H54 (cell line): ENCODE data around the gene CTDSPL.
A peak's percentile ranks its signal among the peaks of the same experiment; 100 is the strongest.
"Not testable (repeated sequence)": the region's sequence is repeated elsewhere in the genome, so short reads cannot be mapped to it uniquely, and the experiment has no call there.

Experiments used
- DNase-seq: peaks from one replicate; pipeline ENCODE4 v3.0.0; 2011; ENCODE audit warnings: low spot score, mixed read lengths; ENCODE audit not compliant: insufficient read length
- FAIRE-seq: peaks from 3 replicates; lab custom pipeline; 2011; peaks lifted over from hg19 to GRCh38; lab: Jason Lieb, UNC
- POLR2A ChIP-seq: IDR thresholded peaks from 2 replicates; pipeline ENCODE4 v1.6.1; 2011; ENCODE audit warnings: low read depth, mild to moderate bottlenecking, low read length

The CTDSPL gene

GRCh38 chr3:37861620-37862041 is at the start of gene CTDSPL:
Gene CTDSPL (plus strand): TSS chr3:37861880. CDS start chr3:37862200, 320 bp downstream.
- FAIRE-seq (no peak), DNase-seq (peak; percentile 56)
- no peak for TF ChIP-seq POLR2A

- no peak for TF ChIP-seq POLR2A
- FAIRE-seq = no peak
- DNase-seq = no peak
Measured at GRCh38 chr3:37812499-37812896, 49.2 kb upstream of the CTDSPL start.

- TF ChIP-seq POLR2A = no peak
- no peak for FAIRE-seq
- no peak for DNase-seq
Measured at GRCh38 chr3:37813403-37813802, 48.3 kb upstream of the CTDSPL start.

- DNase-seq (no peak), FAIRE-seq (no peak)
- no peak for TF ChIP-seq POLR2A
Measured at GRCh38 chr3:37814547-37814946, 47.1 kb upstream of the CTDSPL start.

- not testable (repeated sequence) for DNase-seq, FAIRE-seq
Measured at GRCh38 chr3:37815156-37815555, 46.5 kb upstream of the CTDSPL start.

- no peak for TF ChIP-seq POLR2A
- DNase-seq = no peak
- FAIRE-seq = no peak
Measured at GRCh38 chr3:37816271-37816670, 45.4 kb upstream of the CTDSPL start.

GRCh38 chr3:37819591-37819990 is 42.1 kb upstream of the CTDSPL start:
- DNase-seq = no peak
- no peak for FAIRE-seq
- TF ChIP-seq POLR2A = no peak

GRCh38 chr3:37820286-37820685 is 41.4 kb upstream of the CTDSPL start:
- no peak for DNase-seq
- no peak for TF ChIP-seq POLR2A
- no peak for FAIRE-seq

- no peak for TF ChIP-seq POLR2A
- DNase-seq (no peak), FAIRE-seq (no peak)
Measured at GRCh38 chr3:37823189-37823588, 38.5 kb upstream of the CTDSPL start.

- TF ChIP-seq POLR2A = no peak
- no peak for DNase-seq
- FAIRE-seq = no peak
Measured at GRCh38 chr3:37824090-37824953, 37.4 kb upstream of the CTDSPL start.

GRCh38 chr3:37824954-37825328 is 36.7 kb upstream of the CTDSPL start:
- no peak for FAIRE-seq
- no peak for DNase-seq
- no peak for TF ChIP-seq POLR2A

GRCh38 chr3:37825744-37826400 is 35.8 kb upstream of the CTDSPL start:
- no peak for TF ChIP-seq POLR2A
- FAIRE-seq (no peak), DNase-seq (no peak)

GRCh38 chr3:37826502-37826901 is 35.2 kb upstream of the CTDSPL start:
- no peak for TF ChIP-seq POLR2A
- DNase-seq = no peak
- no peak for FAIRE-seq

GRCh38 chr3:37826933-37827332 is 34.7 kb upstream of the CTDSPL start:
- TF ChIP-seq POLR2A = no peak
- FAIRE-seq (no peak), DNase-seq (no peak)
